Thyroid gland (tissue), 4 donors: Measurements from ENCODE around the gene PLBD2. TPM values are rescaled to one million over a fixed set of nuclear protein-coding genes. Genes with fewer than 3 reads are reported as not detected.
A peak's percentile ranks its signal among the peaks of the same experiment; 100 is the strongest.

Experiments used
- DNase-seq, 2 donors: peaks; one replicate each; pipeline ENCODE4 v3.0.0-alpha.2; 2019
- H3K27ac ChIP-seq, 3 donors: fragments of 200-600 bp; sonication (generic); 1 replicate in 2 of 3; 2 replicates in 1 of 3; pipeline ENCODE4 v1.5.1; 2016 to 2019; ENCODE audit warnings: mild to moderate bottlenecking in 1 of 3, moderate library complexity in 1 of 3
- H3K27me3 ChIP-seq: fragments of 200-600 bp; sonication (generic); one replicate; pipeline ENCODE4 v1.5.1; 2019
- H3K36me3 ChIP-seq, 2 donors: fragments of 200-600 bp; sonication (generic); one replicate each; pipeline ENCODE4 v1.5.1; 2016 to 2019
- H3K4me1 ChIP-seq, 2 donors: fragments of 200-600 bp; sonication (generic); one replicate each; pipeline ENCODE4 v1.5.1; 2017 to 2019
- H3K4me3 ChIP-seq, 3 donors: fragments of 200-600 bp; sonication (generic); replicated peaks in 1 of 3; 1 replicate in 2 of 3; 2 replicates in 1 of 3; pipeline ENCODE4 v1.5.1; 2016; ENCODE audit warnings: mild to moderate bottlenecking in 1 of 3
- H3K9me3 ChIP-seq: fragments of 200-600 bp; sonication (generic); one replicate; pipeline ENCODE4 v1.5.1; 2017
- CTCF ChIP-seq, 6 experiments: fragments of 200-600 bp in 3 of 6; fragments of 450-650 bp in 3 of 6; sonication (generic) in 3 of 6; IDR thresholded peaks; one replicate each; pipeline ENCODE4 v1.5.1; 2016 to 2019; ENCODE audit warnings: antibody characterized with exemption in 6 of 6, mild to moderate bottlenecking in 2 of 6, inconsistent platforms in 1 of 6, moderate library complexity in 1 of 6
- POLR2A ChIP-seq, 2 donors: fragments of 450-650 bp; IDR thresholded peaks; one replicate each; pipeline ENCODE4 v1.6.1; 2017; ENCODE audit warnings: antibody characterized with exemption in 2 of 2, mild to moderate bottlenecking in 2 of 2, moderate library complexity in 1 of 2
- WGBS, 2 donors: methylation state at CpG; one replicate each; pipeline ENCODE4 v1.1.5; 2017; 5-methylcytosine and 5-hydroxymethylcytosine counted together
- intact Hi-C: fragments of 100-400 bp; cut with DNase I; formaldehyde crosslinking; loops from one replicate; pipeline ENCODE4 v1.15.1; 2023
- total RNA-seq, 4 donors: library from RNA; depleted of rRNA; stranded (reverse); fragments of >200 nt; gene quantifications; one replicate each; pipeline ENCODE4 v1.2.3, GENCODE V29; 2016

Gene PLBD2
- total RNA-seq, 4 donors from 2014 or later: 21.0 to 51.5 (median 44.3) TPM

- intact Hi-C loops: no loop called here
- TF ChIP-seq POLR2A (IDR thresholded peaks at IDR 0.05) (no peak), CTCF (IDR thresholded peaks at IDR 0.05) (no peak)
- H3K36me3 ChIP-seq: peaks cover 15 to 19% of the 10 kb centered on the region in 2 donors
- 92 to 94% methylated on average over 9 of the region's 9 CpGs for WGBS, 2 donors
- H3K27ac ChIP-seq: no peak overlapping the region
- no peaks in the 10 kb centered on the region for H3K27me3 ChIP-seq
- H3K9me3 ChIP-seq: no peaks in the 10 kb centered on the region
- no peaks in the 10 kb centered on the region for H3K4me1 ChIP-seq
- no peak overlapping the region for H3K4me3 ChIP-seq
- DNase-seq: no peak
Measured at GRCh38 chr12:113391650-113392337, 33.4 kb downstream of the PLBD2 start.

DNA sequence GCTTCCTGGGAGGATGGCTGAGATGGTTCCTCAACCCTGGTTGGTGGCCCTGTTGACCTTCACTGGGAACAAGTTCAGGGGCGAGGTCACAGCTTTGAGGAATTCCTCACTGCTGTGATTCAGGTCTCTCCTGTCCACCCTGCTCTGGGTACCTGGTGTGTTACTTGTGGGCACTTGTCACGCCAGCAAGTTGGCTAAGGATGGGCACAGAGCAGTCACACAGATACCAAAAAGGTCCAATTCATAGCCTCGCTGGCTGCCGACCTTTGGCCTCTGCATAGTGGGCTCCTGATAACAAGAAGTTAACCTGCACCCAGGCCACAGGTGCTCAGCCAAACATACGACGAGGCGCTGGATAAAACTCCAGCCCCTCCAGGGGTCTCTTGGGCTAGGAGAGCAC, 34.1 kb downstream of the PLBD2 start:
- 88 to 97% methylated on average over 2 to 7 of the region's 7 CpGs for WGBS, 2 donors
- TF ChIP-seq POLR2A (IDR thresholded peaks at IDR 0.05): no peak
- Histone ChIP-seq H3K27me3 (no peaks in the 10 kb centered on the region), H3K4me1 (no peaks in the 10 kb centered on the region), H3K4me3 (no peak overlapping the region), H3K9me3 (no peaks in the 10 kb centered on the region), H3K27ac (no peak overlapping the region), H3K36me3 (peaks cover 11 to 19% of the 10 kb centered on the region in 2 donors)
- intact Hi-C loops: no loop called here
- no peak for DNase-seq

DNA sequence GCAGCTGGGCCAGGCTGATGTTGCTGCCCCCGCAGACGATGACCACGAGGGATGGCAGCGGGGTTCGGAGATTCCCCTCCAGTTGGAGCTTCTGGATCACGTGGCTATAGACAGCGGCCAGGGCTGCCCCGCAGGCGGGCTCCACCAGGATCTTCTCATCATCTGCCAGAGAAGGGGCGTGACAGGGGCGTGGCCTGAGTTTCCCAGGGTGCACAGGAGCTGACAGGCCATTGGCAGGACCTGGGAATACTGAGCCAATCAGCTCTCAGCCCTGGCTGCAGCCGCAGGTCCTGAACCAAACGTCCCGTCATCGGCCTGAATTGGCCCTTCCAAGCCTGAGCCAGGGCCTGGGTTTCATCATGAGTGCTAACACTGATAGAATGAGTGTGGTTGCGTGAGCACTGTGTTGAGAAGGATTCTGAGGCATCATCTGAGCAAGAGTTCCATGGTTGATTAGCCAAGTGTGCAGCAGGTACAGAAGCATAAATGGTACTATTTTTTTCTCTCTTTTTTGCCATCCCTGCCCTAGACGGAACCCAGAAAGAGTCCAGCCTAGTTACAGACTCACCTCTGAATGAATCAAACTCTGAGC, 34.7 kb downstream of the PLBD2 start:
- no peaks in the 10 kb centered on the region for H3K4me1 ChIP-seq
- no peaks in the 10 kb centered on the region for H3K9me3 ChIP-seq
- no peak overlapping the region for H3K27ac ChIP-seq
- no peak for DNase-seq
- intact Hi-C loops: no loop called here
- 75% methylated on average over 6 to 12 of the region's 17 CpGs for WGBS, 2 donors
- H3K36me3 ChIP-seq: peaks cover 7 to 19% of the 10 kb centered on the region in 2 donors
- TF ChIP-seq CTCF (IDR thresholded peaks at IDR 0.05) (no peak), POLR2A (IDR thresholded peaks at IDR 0.05) (no peak)
- no peak overlapping the region for H3K4me3 ChIP-seq
- H3K27me3 ChIP-seq: no peaks in the 10 kb centered on the region

DNA sequence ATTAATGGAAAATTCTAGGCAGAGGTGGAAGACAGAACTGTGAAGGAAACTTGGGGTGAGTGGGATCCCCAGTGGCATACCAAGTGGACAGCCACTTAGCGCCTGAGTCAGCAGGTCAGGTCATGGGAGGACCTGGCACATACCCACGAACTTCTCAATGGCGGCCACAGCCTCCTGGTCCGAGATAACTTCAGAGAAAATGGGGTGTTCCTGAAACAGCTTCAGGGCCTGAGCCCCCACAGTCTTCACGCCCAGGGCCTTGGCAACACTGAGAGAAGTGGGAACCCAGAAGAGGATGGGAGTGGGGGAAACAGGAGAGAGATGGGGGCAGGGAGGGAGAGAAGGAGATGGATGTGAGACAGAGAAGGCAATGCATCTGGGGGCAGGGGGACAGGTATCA, 35.4 kb downstream of the PLBD2 start:
- intact Hi-C loops: no loop called here
- 88 to 91% methylated on average over 5 of the region's 5 CpGs for WGBS, 2 donors
- no peak for DNase-seq

GRCh38 chr12:113395119-113395518, 36.7 kb downstream of the PLBD2 start:
- intact Hi-C loops: no loop called here
- H3K9me3 ChIP-seq: no peaks in the 10 kb centered on the region
- no peak overlapping the region for H3K27ac ChIP-seq
- peaks cover 0 to 6% of the 10 kb centered on the region in 2 donors for H3K36me3 ChIP-seq
- H3K4me3 ChIP-seq: no peak overlapping the region
- WGBS, 2 donors: 42 to 47% methylated on average over 5 of the region's 5 CpGs
- no peaks in the 10 kb centered on the region for H3K4me1 ChIP-seq
- H3K27me3 ChIP-seq: no peaks in the 10 kb centered on the region
- DNase-seq: peak in 1 of 2 donors; percentile 34
- TF ChIP-seq CTCF (IDR thresholded peaks at IDR 0.05) (no peak), POLR2A (IDR thresholded peaks at IDR 0.05) (no peak)

More for the DNA sequence above, 35.4 kb downstream of the PLBD2 start:
- no peaks in the 10 kb centered on the region for H3K9me3 ChIP-seq
- TF ChIP-seq POLR2A (IDR thresholded peaks at IDR 0.05) (no peak), CTCF (IDR thresholded peaks at IDR 0.05) (no peak)
- H3K27ac ChIP-seq: no peak overlapping the region
- H3K4me1 ChIP-seq: no peaks in the 10 kb centered on the region
- peaks cover 2 to 15% of the 10 kb centered on the region in 2 donors for H3K36me3 ChIP-seq
- H3K4me3 ChIP-seq: no peak overlapping the region
- H3K27me3 ChIP-seq: no peaks in the 10 kb centered on the region
